Fibroblast of lung (primary cell): ENCODE measurements around the gene EXOC6B. TPM values are rescaled to one million over a fixed set of nuclear protein-coding genes. Genes with fewer than 3 reads are reported as not detected.

Source experiments
- DNase-seq, 2 donors: peaks; one replicate each; pipeline versions ENCODE4 v3.0.0 to v3.0.0-alpha.2; 2010; ENCODE audit warnings: low read depth in 2 of 2
- H2AFZ ChIP-seq: 2 replicates; pipeline ENCODE4 v1.5.1; 2012; ENCODE audit warnings: low read length, control low read depth, inconsistent platforms
- H3K27ac ChIP-seq: 2 replicates; pipeline ENCODE4 v1.5.1; 2011; ENCODE audit warnings: low read length, control low read depth; ENCODE audit not compliant: insufficient read depth
- H3K27me3 ChIP-seq: 2 replicates; pipeline ENCODE4 v1.5.1; 2011; ENCODE audit warnings: mild to moderate bottlenecking, low read length; ENCODE audit not compliant: control insufficient read depth, insufficient read depth
- H3K36me3 ChIP-seq: 2 replicates; pipeline ENCODE4 v1.5.1; 2011; ENCODE audit warnings: low read length; ENCODE audit not compliant: control insufficient read depth, insufficient read depth
- H3K4me1 ChIP-seq: 2 replicates; pipeline ENCODE4 v1.5.1; 2011; ENCODE audit warnings: low read length; ENCODE audit not compliant: control insufficient read depth, insufficient read depth; ENCODE audit errors: extremely low read depth
- H3K4me2 ChIP-seq: 2 replicates; pipeline ENCODE4 v1.5.1; 2011; ENCODE audit warnings: low read length, control low read depth; ENCODE audit not compliant: insufficient read depth; ENCODE audit errors: extremely low read depth
- H3K4me3 ChIP-seq, 4 experiments: fragments of 200-600 bp in 1 of 4; sonication (generic) in 1 of 4; replicated peaks in 1 of 4; 2 replicates each; pipeline ENCODE4 v1.5.1; 2011 to 2016; ENCODE audit warnings: low read length in 4 of 4, low read depth in 3 of 4, mild to moderate bottlenecking in 3 of 4, control low read depth in 2 of 4, inconsistent platforms in 1 of 4, mixed read lengths in 1 of 4; ENCODE audit not compliant: insufficient read depth in 1 of 4; ENCODE audit errors: control extremely low read depth in 1 of 4
- H3K79me2 ChIP-seq: 2 replicates; pipeline ENCODE4 v1.5.1; 2012; ENCODE audit warnings: mild to moderate bottlenecking, low read length, inconsistent platforms; ENCODE audit not compliant: control insufficient read depth, insufficient read depth
- H3K9ac ChIP-seq: 2 replicates; pipeline ENCODE4 v1.5.1; 2011; ENCODE audit warnings: mild to moderate bottlenecking, low read length, control low read depth; ENCODE audit not compliant: insufficient read depth
- H3K9me3 ChIP-seq: 2 replicates; pipeline ENCODE4 v1.5.1; 2012; ENCODE audit warnings: low read depth, low read length; ENCODE audit not compliant: control insufficient read depth, insufficient read depth
- H4K20me1 ChIP-seq: 2 replicates; pipeline ENCODE4 v1.5.1; 2011; ENCODE audit warnings: low read length; ENCODE audit not compliant: control insufficient read depth, insufficient read depth; ENCODE audit errors: extremely low read depth
- CTCF ChIP-seq, 2 donors: IDR thresholded peaks in 1 of 2; conservative IDR thresholded peaks in 1 of 2; 1 replicate in 1 of 2; 2 replicates in 1 of 2; pipeline ENCODE4 v1.5.1; 2011 to 2012; ENCODE audit warnings: low read length in 2 of 2, control low read depth in 1 of 2, inconsistent platforms in 1 of 2, low read depth in 1 of 2, mild to moderate bottlenecking in 1 of 2
- EZH2 ChIP-seq: IDR thresholded peaks from 2 replicates; pipeline ENCODE4 v1.5.1; 2012; ENCODE audit warnings: low read length, control low read depth, mild to moderate bottlenecking; ENCODE audit errors: missing control alignments
- polyA plus RNA-seq, 2 donors: library from polyadenylated mRNA; depleted of rRNA in 1 of 2; stranded (reverse) in 1 of 2; unstranded in 1 of 2; fragments of >200 nt; gene quantifications; 2 replicates each; pipeline ENCODE4 v1.2.1, GENCODE V29; 2011 to 2012; ENCODE audit warnings: missing spikeins in 1 of 2
- total RNA-seq: library from RNA; depleted of rRNA; stranded (reverse); fragments of >200 nt; gene quantifications from 2 replicates; pipeline ENCODE4 v1.2.1, GENCODE V29; 2014

Gene EXOC6B
- total and polyA plus RNA-seq, 2 donors (not counting 1 experiment from before 2014, with no cell fraction given): 26.3 to 36.5 TPM

- Histone ChIP-seq H3K79me2 (no peaks in the 10 kb centered on the region), H4K20me1 (no peaks in the 10 kb centered on the region), H3K4me2 (no peak overlapping the region), H3K4me3 (no peak overlapping the region), H3K9ac (no peak overlapping the region), H3K36me3 (no peaks in the 10 kb centered on the region), H3K27me3 (no peaks in the 10 kb centered on the region), H3K27ac (no peak overlapping the region), H3K4me1 (no peaks in the 10 kb centered on the region), H3K9me3 (no peaks in the 10 kb centered on the region), H2AFZ (no peak overlapping the region)
- DNase-seq: no peak
- TF ChIP-seq EZH2 (no peak), CTCF (conservative IDR thresholded peaks at IDR 0.05 in 1 of 2, IDR thresholded peaks at IDR 0.05 in 1 of 2; ENCODE audit: low read depth in 1 of 2, low read length in 2 of 2) (no peak)
These were observed 117.6 kb downstream of the EXOC6B start for GRCh38 chr2:72708236-72708635.

- Histone ChIP-seq H3K9me3 (no peaks in the 10 kb centered on the region), H3K36me3 (no peaks in the 10 kb centered on the region)
These were observed 127.5 kb downstream of the EXOC6B start for GRCh38 chr2:72698300-72698699.

GRCh38 chr2:72696559-72696958 lies 129.3 kb downstream of the EXOC6B start:
- Histone ChIP-seq H3K4me2 (no peak overlapping the region), H2AFZ (no peak overlapping the region), H3K79me2 (no peaks in the 10 kb centered on the region), H3K9ac (no peak overlapping the region), H3K4me1 (peaks cover 3% of the 10 kb centered on the region), H3K9me3 (no peaks in the 10 kb centered on the region), H3K4me3 (no peak overlapping the region), H3K27me3 (no peaks in the 10 kb centered on the region), H3K36me3 (no peaks in the 10 kb centered on the region), H4K20me1 (no peaks in the 10 kb centered on the region), H3K27ac (no peak overlapping the region)
- no peak for TF ChIP-seq CTCF (conservative IDR thresholded peaks at IDR 0.05 in 1 of 2, IDR thresholded peaks at IDR 0.05 in 1 of 2; ENCODE audit: low read depth in 1 of 2, low read length in 2 of 2)
- no peak for TF ChIP-seq EZH2
- no peak for DNase-seq

More at GRCh38 chr2:72698300-72698699, 127.5 kb downstream of the EXOC6B start:
- Histone ChIP-seq H3K27ac (no peak overlapping the region), H2AFZ (no peak overlapping the region), H3K4me3 (no peak overlapping the region), H3K79me2 (no peaks in the 10 kb centered on the region), H3K4me2 (no peak overlapping the region), H3K4me1 (peaks cover 3% of the 10 kb centered on the region), H4K20me1 (no peaks in the 10 kb centered on the region), H3K27me3 (no peaks in the 10 kb centered on the region), H3K9ac (no peak overlapping the region)
- no peak for DNase-seq
- TF ChIP-seq EZH2 (no peak), CTCF (conservative IDR thresholded peaks at IDR 0.05 in 1 of 2, IDR thresholded peaks at IDR 0.05 in 1 of 2; ENCODE audit: low read depth in 1 of 2, low read length in 2 of 2) (no peak)
